GM10847 (cell line): ENCODE results near the gene CTNNAL1.

Experiments used
- POLR2A ChIP-seq: IDR thresholded peaks from 2 replicates; pipeline ENCODE4 v1.6.1; 2011; ENCODE audit not compliant: insufficient read length; ENCODE audit errors: extremely low read depth

The CTNNAL1 gene

DNA sequence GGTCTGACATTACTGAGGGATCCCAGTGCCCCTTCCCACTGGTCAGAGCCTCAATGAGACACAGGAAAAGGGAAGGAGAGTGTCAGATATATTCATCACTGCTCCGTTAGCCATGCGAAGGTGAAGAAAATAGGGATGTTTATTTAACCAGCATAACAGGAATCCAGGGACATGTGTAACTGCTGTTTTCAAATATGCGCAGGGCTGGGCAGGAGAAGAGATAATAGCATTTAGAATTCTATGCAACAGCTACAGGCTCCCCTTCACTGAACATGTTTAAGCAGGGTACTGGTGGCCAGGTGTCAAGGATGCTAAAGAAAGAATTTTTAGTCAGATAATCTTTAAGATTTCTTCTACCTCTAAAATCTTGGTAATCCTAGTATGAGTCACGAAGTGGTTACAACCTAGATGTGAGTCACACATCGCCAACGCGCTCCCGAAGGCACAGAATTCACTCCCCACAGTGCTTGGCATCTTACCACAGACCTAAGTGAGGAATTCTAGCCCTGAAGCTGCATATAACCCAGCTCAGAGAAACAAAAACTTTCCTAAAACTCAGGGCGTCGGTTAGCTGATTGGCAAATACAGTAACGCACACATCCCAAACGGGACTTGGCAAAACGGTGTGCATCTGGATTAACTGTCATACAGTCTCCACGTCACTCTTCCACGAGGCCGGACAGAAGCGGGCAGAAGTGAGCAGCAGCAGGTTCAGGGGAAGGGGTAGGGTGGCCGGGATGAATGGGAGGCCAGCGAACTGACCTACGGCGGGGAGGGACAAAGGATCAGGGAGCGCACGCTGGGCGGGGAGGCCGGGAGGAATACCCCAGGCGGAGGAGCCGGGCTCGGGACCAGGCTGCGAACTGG, 1.1 kb downstream of the CTNNAL1 start:
- TF ChIP-seq POLR2A: no peak

DNA sequence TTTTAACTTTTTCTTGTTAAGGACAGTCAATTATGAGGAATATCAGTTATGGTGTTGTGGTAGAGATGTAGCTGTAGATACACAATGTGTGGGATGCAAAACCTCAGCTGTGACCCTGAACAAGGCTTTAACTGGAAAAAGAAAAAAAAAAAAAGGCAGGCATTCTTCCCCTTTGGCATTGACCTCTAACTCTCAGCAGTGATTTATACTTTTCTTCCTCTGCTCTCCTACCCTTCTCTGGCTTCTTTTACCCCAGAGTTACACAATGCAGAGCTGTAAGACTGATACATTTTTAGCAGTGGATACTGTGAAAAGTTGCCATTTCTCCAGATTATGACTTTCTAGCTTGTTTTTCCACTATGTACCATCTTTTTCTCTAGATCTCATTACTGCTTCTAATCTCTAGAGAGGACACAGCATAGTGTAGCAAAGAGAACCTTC, 2.0 kb downstream of the CTNNAL1 start:
- TF ChIP-seq POLR2A: no peak

DNA sequence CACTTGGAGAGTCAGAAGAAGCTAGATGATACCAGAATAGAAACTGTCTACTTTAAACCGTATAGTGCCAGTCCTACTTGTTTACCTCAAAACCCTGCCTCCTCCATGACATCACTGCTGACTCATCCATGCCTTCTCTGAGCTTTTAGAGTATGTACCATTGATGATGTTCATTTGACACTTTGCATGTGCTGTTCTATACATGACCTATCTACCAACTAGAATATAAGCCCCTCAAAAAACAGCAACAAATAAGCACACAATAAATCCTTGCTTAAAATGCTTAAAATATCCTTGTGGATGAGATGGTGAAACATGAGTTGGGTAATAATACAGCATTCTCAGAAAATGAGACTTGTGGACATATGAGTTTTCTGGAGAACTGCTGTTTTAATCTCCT, 2.6 kb downstream of the CTNNAL1 start:
- TF ChIP-seq POLR2A: no peak

DNA sequence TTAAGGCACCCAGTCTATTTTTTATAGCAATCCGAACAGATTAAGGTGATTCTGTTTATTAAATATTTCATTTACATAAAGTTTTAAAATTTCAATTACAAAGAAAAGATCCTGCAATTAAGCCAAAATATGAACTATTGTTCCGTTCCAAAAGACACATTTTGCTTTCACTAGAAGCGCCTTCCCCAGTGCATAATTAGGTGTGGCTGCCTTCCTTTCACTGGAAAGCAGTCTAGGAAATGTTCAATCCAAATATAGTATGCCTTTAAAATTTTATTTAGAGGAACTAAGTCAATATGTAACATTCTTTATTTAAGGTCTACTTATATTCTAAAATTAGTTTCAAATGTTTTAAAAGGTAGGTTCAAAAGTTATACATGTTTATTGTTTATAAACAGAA, 7.6 kb downstream of the CTNNAL1 start:
- no peak for TF ChIP-seq POLR2A

DNA sequence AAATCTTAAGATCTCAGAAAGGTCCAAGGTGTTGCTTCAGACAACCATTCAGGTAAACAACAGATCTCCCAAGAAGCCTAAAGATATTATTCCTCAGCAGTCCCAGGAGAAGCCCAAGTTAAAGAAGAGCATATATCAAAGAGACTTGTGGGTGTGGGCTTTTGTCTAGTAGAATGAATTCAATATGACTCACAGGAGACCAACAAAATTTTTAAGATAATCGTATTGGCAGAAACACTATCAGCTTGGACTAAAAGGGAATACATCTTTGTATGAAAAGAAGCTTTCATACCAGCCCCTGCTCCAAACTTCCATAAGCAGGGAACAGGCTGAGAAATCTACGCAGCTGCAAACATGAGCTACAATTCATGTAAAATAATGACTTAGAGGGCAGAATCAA, 10.2 kb downstream of the CTNNAL1 start:
- no peak for TF ChIP-seq POLR2A

DNA sequence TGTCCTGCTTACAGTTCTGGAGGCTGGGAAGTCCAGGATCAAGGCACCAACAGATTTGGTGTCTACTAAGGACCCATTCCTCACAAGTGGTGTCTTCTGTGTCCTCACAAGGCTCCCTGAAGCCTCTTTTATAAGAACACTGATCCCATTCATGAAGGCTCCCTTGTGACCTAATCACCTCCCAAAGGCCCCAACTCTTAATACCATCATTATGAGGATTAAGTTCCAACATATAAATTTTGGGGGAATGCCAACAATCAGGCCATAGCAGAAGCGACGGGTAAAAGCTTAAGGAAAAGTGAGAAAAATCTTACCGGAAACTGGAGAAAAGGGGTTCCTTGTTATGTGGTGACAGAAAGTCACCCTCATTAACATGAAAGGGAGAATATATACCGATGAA, 11.2 kb downstream of the CTNNAL1 start:
- no peak for TF ChIP-seq POLR2A

DNA sequence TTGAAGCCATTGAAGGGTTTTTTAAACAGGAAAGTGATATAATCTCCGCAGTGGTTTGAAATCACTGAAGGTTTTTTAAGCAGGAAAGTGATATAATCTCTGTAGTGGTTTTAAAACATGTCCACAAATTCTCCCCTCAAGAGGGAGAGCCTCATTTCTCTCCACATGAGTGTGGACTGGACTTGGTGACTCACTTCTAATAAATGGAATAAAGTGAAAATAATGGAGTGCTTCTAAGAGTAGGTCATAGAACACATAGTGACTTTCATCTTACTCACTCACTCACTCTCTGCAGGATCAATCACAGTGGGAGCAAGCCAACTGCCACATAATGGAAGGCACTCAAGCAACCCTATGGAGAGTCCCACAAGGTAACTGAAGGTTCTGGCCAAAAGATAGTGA, 12.0 kb downstream of the CTNNAL1 start:
- TF ChIP-seq POLR2A: no peak

DNA sequence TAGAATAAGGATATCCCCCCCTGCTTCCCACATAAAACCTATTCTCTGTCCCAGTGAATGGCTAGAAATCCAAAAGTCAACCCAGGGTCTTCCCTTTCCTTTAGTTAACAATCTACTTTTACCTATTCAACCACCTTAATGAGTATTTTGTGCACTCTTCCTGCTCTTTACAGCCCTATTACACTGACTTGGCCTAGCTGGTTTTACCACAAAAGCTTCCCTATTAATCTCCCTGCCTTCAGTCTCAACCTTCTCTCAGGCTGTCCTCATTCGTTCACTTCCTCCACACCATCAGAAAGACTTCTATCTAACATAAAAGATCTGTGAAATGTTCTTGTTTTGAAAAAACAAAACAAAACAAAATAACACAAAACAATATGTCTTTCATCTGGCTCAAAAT, 16.2 kb downstream of the CTNNAL1 start:
- TF ChIP-seq POLR2A: no peak

DNA sequence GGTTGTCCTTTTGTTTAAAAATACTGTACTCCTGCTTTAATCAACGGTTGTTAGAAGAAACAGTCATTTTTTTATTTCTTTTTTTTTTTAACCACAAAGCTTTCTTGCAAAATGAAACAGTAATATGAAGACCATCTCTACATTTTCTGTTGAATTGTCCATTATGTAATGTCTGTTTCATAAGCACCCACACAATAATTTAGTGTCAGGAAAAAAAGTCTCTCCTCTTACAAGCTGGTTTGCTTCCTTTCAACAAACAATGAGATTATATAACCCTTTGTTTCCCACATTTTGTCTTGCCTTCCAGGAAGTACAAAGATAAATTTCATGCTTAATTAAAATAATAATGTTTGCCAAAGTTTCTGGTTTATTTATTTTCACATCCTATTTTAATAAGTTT, 16.7 kb downstream of the CTNNAL1 start:
- TF ChIP-seq POLR2A: no peak

DNA sequence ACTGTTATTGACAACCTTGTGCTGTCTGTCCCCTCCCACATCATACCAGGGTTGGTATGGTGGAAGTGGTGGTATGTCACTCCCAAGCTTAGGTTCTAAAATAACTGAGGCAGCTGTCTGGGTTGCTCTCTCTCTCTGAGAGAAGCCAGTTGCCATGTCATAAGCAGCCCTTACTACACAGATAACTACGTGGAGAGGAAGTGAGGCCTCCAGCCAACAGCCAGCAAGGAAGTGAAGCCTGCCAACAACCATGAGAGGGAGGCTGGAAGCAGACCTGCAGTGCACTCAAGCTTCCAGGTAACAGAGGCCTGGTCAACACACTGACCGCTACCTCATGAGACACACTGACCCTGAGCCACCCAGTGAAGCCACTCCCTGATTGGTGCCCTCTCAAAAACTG, 18.6 kb downstream of the CTNNAL1 start:
- no peak for TF ChIP-seq POLR2A

DNA sequence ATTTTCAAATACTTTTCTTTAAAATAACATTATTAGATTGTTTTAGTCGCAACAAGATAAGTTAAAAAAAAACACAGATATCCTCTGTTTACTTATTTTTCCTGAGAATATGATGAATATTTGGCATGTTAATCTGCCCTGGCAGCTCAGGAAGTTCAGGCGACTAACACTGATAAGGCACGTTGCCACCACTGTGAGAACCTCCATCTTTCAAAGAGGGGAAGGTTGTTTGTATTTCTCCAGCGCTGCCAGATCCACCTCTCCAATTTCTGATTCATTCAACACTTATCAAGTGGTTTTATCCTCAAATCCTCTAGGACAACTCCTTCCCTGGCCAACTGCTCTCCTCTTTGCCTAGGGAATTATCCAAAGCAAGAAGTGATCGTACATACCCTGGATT, 21.8 kb downstream of the CTNNAL1 start:
- no peak for TF ChIP-seq POLR2A

DNA sequence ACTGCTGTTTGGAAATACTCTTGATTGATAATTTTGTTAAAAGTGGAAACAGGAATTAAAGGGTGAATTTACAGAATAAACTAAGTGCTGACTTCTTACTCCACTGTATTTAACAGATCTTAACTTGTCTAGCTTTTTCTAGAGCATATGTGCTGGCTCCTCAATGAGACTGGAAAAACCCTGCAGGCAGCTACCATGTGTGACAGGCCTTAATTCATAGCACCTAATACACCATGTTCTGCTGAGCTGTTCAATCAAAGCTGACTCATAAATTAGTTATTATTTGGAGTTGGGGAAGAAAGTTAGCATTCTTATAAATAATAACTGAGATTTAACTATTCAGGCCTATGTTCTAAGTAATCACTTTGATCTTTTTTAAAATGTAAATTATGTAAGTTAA, 29.4 kb downstream of the CTNNAL1 start:
- no peak for TF ChIP-seq POLR2A

DNA sequence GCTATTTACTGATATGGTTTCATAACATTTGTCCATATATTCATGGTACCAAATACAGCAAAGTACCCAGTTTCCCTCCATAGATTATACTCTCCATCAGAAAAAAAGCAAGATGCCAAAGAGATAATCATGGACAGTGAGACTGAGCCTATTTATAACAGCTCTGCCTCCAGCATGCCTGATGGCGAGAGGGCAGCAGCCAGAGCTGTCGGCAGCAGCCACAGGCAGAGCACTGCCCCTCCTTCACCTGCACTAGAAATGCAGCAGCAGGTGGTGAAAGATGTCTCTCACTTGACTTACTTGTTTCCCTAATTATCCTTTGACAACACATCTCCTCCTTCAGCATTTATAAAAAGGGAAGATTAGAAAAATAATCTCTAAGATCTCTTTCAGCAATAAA, 32.4 kb downstream of the CTNNAL1 start:
- no peak for TF ChIP-seq POLR2A

DNA sequence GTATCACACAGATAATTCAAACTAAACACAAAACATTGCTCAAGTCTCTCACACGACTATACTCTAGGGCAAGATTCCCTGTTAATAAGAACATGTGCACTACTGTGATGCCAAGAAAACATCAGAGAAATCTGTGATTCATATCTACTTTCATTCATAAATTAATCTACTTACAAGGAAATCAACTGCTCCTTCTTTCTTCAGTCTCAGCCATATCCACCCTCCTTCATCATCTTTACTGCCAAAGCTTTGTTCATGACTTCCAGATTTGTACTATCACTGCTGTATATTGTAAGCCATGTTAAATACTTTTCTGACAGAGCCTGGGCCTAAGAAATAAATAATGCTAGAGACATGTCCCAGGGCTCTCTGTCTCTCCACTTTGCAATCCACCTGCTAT, 35.1 kb downstream of the CTNNAL1 start:
- TF ChIP-seq POLR2A: no peak

DNA sequence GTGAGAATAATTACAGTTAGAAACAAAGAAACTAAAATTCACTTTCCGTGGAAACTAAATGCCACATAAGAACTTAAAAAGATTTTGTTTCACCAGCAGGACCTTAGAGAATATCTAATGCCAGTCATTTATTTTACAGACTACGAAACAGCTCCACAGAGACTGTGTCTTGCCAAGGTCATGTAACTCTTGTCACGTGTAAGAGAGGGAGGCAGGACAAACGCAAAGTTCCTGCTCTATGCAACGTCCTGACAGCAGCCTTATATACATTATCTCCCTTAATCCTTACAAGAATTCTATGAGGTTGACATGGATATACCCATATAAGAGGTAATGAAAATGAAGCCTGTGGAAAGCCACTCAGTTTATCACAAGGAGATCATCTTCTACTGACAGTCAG, 39.4 kb downstream of the CTNNAL1 start:
- TF ChIP-seq POLR2A: no peak

DNA sequence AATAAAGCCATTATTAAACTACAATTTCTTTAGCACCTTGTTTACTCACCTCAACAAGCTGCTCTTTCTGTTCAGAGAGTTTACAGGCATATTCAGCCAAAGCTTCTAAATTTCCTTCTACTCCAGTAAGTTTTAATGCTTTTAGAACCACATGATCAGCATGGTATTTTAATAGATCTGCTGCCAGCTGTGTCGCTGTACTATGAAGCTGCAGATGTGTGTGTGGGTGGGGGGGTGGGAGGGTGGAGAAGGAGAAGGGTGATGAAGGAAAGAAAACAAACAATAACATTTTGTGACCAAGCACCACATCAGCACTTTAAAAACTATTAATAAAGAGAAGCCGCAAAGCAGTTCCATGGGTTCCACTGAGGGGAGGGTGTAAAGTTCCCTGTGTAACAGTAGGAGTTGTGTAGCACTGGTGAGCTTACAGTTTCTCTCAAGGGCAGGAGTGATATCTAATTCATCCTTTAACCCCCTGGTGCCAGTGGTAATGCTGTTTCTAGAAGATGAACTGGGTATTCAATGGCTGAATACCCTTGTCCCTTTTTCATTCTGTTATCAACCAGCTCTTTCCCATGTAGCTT, 40.6 kb downstream of the CTNNAL1 start:
- TF ChIP-seq POLR2A: no peak

DNA sequence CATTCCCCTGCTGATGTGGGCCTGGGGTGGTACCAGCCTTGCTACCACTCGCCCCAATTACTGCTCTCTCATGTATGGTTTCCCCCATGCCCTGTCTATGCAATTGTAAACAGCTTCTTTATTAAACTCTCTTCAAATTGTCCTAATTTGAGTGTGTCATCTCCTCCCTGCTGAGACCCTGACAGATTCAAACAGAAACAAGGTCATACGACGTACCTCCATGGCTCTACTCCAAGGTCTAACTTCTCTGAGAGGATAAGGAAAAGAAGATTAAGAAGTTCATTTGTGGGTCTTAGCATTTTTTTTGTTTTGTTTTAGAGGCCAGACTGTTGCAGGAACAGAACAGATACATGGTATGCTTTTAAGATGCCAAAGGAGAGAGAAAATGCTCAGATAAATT, 41.1 kb downstream of the CTNNAL1 start:
- no peak for TF ChIP-seq POLR2A
